Measurements from ENCODE around the gene PKN1. TPM values are rescaled to one million over a fixed set of nuclear protein-coding genes. Genes with fewer than 3 reads are reported as not detected.

The PKN1 gene
- total and polyA plus RNA-seq, 2 of the 13 experiments (the other 11 are each of a cell fraction or from before 2014, with no cell fraction given), result 45.7 to 54.5 TPM

- no peak for TF ChIP-seq CENPT (CRISPR knock-in tag; IDR thresholded peaks at IDR 0.05; ENCODE audit: low read depth)
- TF ChIP-seq ZNF850 (CRISPR knock-in tag; conservative IDR thresholded peaks at IDR 0.05), result no peak
- TF ChIP-seq, protein P1, sequence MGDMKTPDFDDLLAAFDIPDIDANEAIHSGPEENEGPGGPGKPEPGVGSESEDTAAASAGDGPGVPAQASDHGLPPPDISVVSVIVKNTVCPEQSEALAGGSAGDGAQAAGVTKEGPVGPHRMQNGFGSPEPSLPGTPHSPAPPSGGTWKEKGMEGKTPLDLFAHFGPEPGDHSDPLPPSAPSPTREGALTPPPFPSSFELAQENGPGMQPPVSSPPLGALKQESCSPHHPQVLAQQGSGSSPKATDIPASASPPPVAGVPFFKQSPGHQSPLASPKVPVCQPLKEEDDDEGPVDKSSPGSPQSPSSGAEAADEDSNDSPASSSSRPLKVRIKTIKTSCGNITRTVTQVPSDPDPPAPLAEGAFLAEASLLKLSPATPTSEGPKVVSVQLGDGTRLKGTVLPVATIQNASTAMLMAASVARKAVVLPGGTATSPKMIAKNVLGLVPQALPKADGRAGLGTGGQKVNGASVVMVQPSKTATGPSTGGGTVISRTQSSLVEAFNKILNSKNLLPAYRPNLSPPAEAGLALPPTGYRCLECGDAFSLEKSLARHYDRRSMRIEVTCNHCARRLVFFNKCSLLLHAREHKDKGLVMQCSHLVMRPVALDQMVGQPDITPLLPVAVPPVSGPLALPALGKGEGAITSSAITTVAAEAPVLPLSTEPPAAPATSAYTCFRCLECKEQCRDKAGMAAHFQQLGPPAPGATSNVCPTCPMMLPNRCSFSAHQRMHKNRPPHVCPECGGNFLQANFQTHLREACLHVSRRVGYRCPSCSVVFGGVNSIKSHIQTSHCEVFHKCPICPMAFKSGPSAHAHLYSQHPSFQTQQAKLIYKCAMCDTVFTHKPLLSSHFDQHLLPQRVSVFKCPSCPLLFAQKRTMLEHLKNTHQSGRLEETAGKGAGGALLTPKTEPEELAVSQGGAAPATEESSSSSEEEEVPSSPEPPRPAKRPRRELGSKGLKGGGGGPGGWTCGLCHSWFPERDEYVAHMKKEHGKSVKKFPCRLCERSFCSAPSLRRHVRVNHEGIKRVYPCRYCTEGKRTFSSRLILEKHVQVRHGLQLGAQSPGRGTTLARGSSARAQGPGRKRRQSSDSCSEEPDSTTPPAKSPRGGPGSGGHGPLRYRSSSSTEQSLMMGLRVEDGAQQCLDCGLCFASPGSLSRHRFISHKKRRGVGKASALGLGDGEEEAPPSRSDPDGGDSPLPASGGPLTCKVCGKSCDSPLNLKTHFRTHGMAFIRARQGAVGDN (CRISPR knock-in tag; IDR thresholded peaks at IDR 0.05), result no peak
- TF ChIP-seq PHF5A (CRISPR knock-in tag; IDR thresholded peaks at IDR 0.05; ENCODE audit: low read depth, unreplicated experiment), result no peak
- TF ChIP-seq ZNF7 (CRISPR knock-in tag; IDR thresholded peaks at IDR 0.05), result no peak
- no peak for TF ChIP-seq ZNF761 (CRISPR knock-in tag; conservative IDR thresholded peaks at IDR 0.05)
- TF ChIP-seq ADNP (CRISPR knock-in tag; IDR thresholded peaks at IDR 0.05), result no peak
These were observed 31.5 kb upstream of the PKN1 start (continued) for GRCh38 chr19:14401468-14402195.

Data from HepG2 (cell line).